NT2/D1 (cell line): ENCODE results near the gene SLC36A1.

Source experiments
- DNase-seq: peaks from one replicate; pipeline ENCODE4 v3.0.0-alpha.2; 2011; ENCODE audit warnings: low read depth, low spot score
- H3K27me3 ChIP-seq: 2 replicates; pipeline ENCODE4 v1.6.0; 2011; ENCODE audit warnings: mild to moderate bottlenecking; ENCODE audit not compliant: insufficient read length, insufficient read depth
- H3K36me3 ChIP-seq: 2 replicates; pipeline ENCODE4 v1.6.1; 2011; ENCODE audit warnings: mild to moderate bottlenecking, low read length, mixed read lengths; ENCODE audit not compliant: insufficient read depth, insufficient read length
- H3K4me1 ChIP-seq: 2 replicates; pipeline ENCODE4 v1.5.1; 2011; ENCODE audit not compliant: insufficient read depth, insufficient read length
- H3K4me3 ChIP-seq: 2 replicates; pipeline ENCODE4 v1.5.1; 2011; ENCODE audit warnings: low read depth; ENCODE audit not compliant: insufficient read length
- H3K9ac ChIP-seq: 2 replicates; pipeline ENCODE4 v1.6.0; 2011; ENCODE audit warnings: low read depth; ENCODE audit not compliant: insufficient read length
- H3K9me3 ChIP-seq: 2 replicates; pipeline ENCODE4 v1.5.1; 2011; ENCODE audit warnings: mild to moderate bottlenecking, low read length; ENCODE audit not compliant: insufficient read depth
- SUZ12 ChIP-seq: IDR thresholded peaks from 2 replicates; pipeline ENCODE4 v1.6.1; 2011; ENCODE audit not compliant: insufficient read length, insufficient read depth; ENCODE audit errors: extremely low read depth
- YY1 ChIP-seq: IDR thresholded peaks from 2 replicates; pipeline ENCODE4 v1.6.1; 2011; ENCODE audit not compliant: insufficient read length, insufficient read depth
- ZNF274 ChIP-seq: IDR thresholded peaks from 2 replicates; pipeline ENCODE4 v1.6.1; 2011; ENCODE audit warnings: mild to moderate bottlenecking, low read depth, low read length

Gene SLC36A1

DNA sequence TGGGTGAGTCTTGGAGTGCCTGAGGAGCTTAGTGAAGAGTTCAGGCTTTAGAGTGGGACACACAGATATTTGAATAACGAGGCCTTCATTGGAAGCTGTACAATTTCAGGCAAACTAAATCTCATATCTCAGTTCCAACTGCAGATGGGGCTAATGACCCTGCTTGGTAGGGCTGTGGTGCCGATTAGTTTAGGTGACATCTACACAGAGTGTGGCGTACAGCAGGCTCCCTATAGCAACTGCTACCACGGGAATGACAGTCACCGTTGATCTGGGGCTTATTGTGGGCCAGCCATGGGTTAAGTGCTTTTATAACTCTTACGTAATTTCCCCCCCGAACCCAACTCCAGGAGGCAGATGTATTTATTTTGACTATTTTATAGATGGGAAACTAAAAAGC, 72.9 kb downstream of the SLC36A1 start:
- no peaks in the 10 kb centered on the region for H3K4me1 ChIP-seq
- H3K9ac ChIP-seq = no peak overlapping the region
- TF ChIP-seq YY1 (no peak), SUZ12 (no peak), ZNF274 (no peak)
- H3K9me3 ChIP-seq = no peaks in the 10 kb centered on the region
- no peak for DNase-seq
- no peak overlapping the region for H3K4me3 ChIP-seq
- no peaks in the 10 kb centered on the region for H3K36me3 ChIP-seq
- H3K27me3 ChIP-seq = no peaks in the 10 kb centered on the region

DNA sequence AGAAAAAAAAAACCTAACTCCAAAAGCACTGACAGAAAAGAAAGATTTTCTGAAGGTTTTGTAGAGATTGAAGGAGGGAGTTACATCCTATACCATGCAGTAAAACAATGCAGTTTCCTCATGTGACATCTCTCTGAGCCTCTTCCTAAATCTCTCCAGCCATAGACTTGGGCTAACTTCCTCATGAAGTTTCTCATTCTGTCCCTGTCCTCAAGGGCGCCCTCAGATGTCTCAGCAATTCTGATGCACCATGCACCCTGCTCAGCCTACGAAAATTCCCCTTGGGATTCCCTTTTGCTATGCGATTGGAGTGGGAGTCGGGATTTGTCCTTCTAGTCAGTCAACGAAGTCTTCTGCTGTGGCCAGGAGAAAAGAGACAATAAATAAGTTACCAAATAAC, 74.8 kb downstream of the SLC36A1 start:
- DNase-seq = no peak
- no peaks in the 10 kb centered on the region for H3K9me3 ChIP-seq

GRCh38 chr5:151523335-151523734, 75.9 kb downstream of the SLC36A1 start:
- Histone ChIP-seq H3K4me3 (no peak overlapping the region), H3K36me3 (no peaks in the 10 kb centered on the region), H3K4me1 (no peaks in the 10 kb centered on the region), H3K9ac (no peak overlapping the region), H3K27me3 (no peaks in the 10 kb centered on the region), H3K9me3 (no peaks in the 10 kb centered on the region)
- TF ChIP-seq YY1 (no peak), SUZ12 (no peak), ZNF274 (no peak)
- peak; percentile 39 for DNase-seq

More for the DNA sequence above, 74.8 kb downstream of the SLC36A1 start:
- no peaks in the 10 kb centered on the region for H3K36me3 ChIP-seq
- H3K4me3 ChIP-seq = no peak overlapping the region
- no peak overlapping the region for H3K9ac ChIP-seq
- H3K27me3 ChIP-seq = no peaks in the 10 kb centered on the region
- no peak for TF ChIP-seq YY1
- TF ChIP-seq SUZ12 = no peak
- no peak for TF ChIP-seq ZNF274
- no peaks in the 10 kb centered on the region for H3K4me1 ChIP-seq

DNA sequence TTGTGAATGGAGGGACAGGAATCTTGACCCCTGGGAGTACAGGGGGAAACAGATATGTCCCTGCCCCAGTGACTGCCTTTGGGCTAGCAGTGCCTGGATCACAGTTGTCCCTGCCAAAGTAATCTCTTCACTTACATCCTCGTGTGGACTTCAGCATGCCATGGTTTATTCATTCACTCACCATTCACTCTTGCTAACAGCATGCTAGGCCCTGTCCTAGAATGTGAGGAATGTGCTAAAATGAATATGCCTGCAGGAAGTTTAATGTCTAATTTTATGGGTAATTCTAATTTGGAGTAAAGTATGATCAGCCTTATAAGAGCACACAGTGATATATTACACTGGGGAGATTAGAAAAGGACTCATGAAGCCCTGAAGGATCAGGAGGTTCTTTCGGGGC, 80.8 kb downstream of the SLC36A1 start:
- H3K9ac ChIP-seq = no peak overlapping the region
- H3K9me3 ChIP-seq = no peaks in the 10 kb centered on the region
- no peaks in the 10 kb centered on the region for H3K27me3 ChIP-seq
- H3K4me1 ChIP-seq = no peaks in the 10 kb centered on the region
- DNase-seq = no peak
- no peak for TF ChIP-seq ZNF274
- H3K4me3 ChIP-seq = no peak overlapping the region
- no peaks in the 10 kb centered on the region for H3K36me3 ChIP-seq

- H3K4me3 ChIP-seq = no peak overlapping the region
- no peak overlapping the region for H3K9ac ChIP-seq
- no peaks in the 10 kb centered on the region for H3K27me3 ChIP-seq
- no peak for TF ChIP-seq ZNF274
- no peak for TF ChIP-seq SUZ12
- TF ChIP-seq YY1 = no peak
- no peaks in the 10 kb centered on the region for H3K4me1 ChIP-seq
- H3K36me3 ChIP-seq = no peaks in the 10 kb centered on the region
- no peak for DNase-seq
- H3K9me3 ChIP-seq = no peaks in the 10 kb centered on the region
Observed at GRCh38 chr5:151528996-151529395, 81.6 kb downstream of the SLC36A1 start.

DNA sequence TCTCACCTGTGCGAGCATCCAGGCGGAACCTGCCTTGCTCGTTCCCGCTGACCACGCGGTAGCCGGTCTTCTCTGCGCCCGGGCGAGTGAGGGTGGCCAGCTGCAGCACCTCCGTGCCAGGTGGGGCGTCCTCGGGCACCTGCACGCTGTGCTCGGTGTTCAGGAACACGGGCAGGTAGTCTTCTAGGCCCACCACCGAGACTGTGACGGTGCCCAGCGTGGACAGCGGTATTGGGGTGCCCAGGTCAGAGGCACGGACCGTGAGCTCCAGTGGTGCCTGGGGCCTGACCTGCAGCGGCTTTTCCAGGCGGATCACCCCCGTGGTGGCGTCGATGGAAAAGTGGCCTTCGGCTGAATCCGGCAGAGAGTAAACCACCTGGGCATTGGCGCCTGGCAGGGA, 84.2 kb downstream of the SLC36A1 start:
- DNase-seq = no peak
- Histone ChIP-seq H3K4me3 (no peak overlapping the region), H3K27me3 (no peaks in the 10 kb centered on the region), H3K4me1 (no peaks in the 10 kb centered on the region), H3K36me3 (no peaks in the 10 kb centered on the region), H3K9ac (no peak overlapping the region), H3K9me3 (no peaks in the 10 kb centered on the region)
- TF ChIP-seq YY1 (no peak), ZNF274 (no peak), SUZ12 (no peak)

- TF ChIP-seq YY1 = no peak
- no peak for TF ChIP-seq SUZ12
- no peak for TF ChIP-seq ZNF274
- Histone ChIP-seq H3K36me3 (no peaks in the 10 kb centered on the region), H3K9me3 (no peaks in the 10 kb centered on the region), H3K27me3 (no peaks in the 10 kb centered on the region), H3K4me3 (no peak overlapping the region), H3K9ac (no peak overlapping the region), H3K4me1 (no peaks in the 10 kb centered on the region)
- no peak for DNase-seq
Observed at GRCh38 chr5:151532416-151532815, 85.0 kb downstream of the SLC36A1 start.

- Histone ChIP-seq H3K9me3 (no peaks in the 10 kb centered on the region), H3K36me3 (no peaks in the 10 kb centered on the region), H3K4me1 (no peaks in the 10 kb centered on the region), H3K9ac (no peak overlapping the region), H3K27me3 (no peaks in the 10 kb centered on the region), H3K4me3 (no peak overlapping the region)
- TF ChIP-seq SUZ12 (no peak), YY1 (no peak), ZNF274 (no peak)
- no peak for DNase-seq
Observed at GRCh38 chr5:151534350-151534749, 86.9 kb downstream of the SLC36A1 start.
